Caco-2 (cell line): ENCODE results near the gene EME2. TPM values are rescaled to one million over a fixed set of nuclear protein-coding genes. Genes with fewer than 3 reads are reported as not detected.
A peak's percentile ranks its signal among the peaks of the same experiment; 100 is the strongest.

ENCODE experiments used
- BruUV-seq: library from RNA; stranded (reverse); fragments of 400-500 nt; replicated peaks from 2 replicates; lab custom pipeline; 2021; lab: Mats Ljungman, UMichigan
- CTCF ChIA-PET: fragments of 300-600 bp; sonication (Branson Sonifier 250); formaldehyde crosslinking; loops from one replicate; lab custom pipeline; 2022; ENCODE audit warnings: antibody characterized with exemption; lab: Charles Lee
- POLR2A ChIA-PET: fragments of 300-600 bp; sonication (Branson Sonifier 250); formaldehyde crosslinking; loops from one replicate; lab custom pipeline; 2022; ENCODE audit warnings: antibody characterized with exemption; lab: Charles Lee
- DNase-seq, 2 experiments: peaks; one replicate each; pipeline versions ENCODE4 v3.0.0 to v3.0.0-alpha.2; 2020 to 2022
- H3K27me3 ChIP-seq: replicated peaks from 2 replicates; pipeline ENCODE4 v1.6.0; 2011; ENCODE audit warnings: low read length; ENCODE audit not compliant: control insufficient read depth, insufficient read depth
- H3K36me3 ChIP-seq: 2 replicates; pipeline ENCODE4 v1.5.1; 2011; ENCODE audit warnings: low read length; ENCODE audit not compliant: control insufficient read depth, insufficient read depth
- H3K4me1 ChIP-seq: fragments of 250-450 bp; sonication (Bioruptor Pico); 2 replicates; pipeline ENCODE4 v1.5.1; 2020; ENCODE audit warnings: mild to moderate bottlenecking
- H3K4me3 ChIP-seq: 2 replicates; pipeline ENCODE4 v1.5.1; 2011; ENCODE audit warnings: low read depth, mild to moderate bottlenecking, control low read depth, low read length
- H3K9me3 ChIP-seq: fragments of 250-450 bp; sonication (Bioruptor Pico); 2 replicates; pipeline ENCODE4 v1.5.1; 2020; ENCODE audit warnings: mild to moderate bottlenecking, moderate library complexity
- H3K27ac Mint-ChIP-seq: one replicate; pipeline ENCODE4 v1.8.0; 2022; ENCODE audit warnings: mixed read lengths; ENCODE audit not compliant: unreplicated experiment
- H3K27me3 Mint-ChIP-seq: one replicate; pipeline ENCODE4 v1.8.0; 2022; ENCODE audit warnings: mixed read lengths; ENCODE audit not compliant: insufficient read depth, unreplicated experiment
- H3K36me3 Mint-ChIP-seq: one replicate; pipeline ENCODE4 v1.8.0; 2022; ENCODE audit warnings: mild to moderate bottlenecking, mixed read lengths; ENCODE audit not compliant: insufficient read depth, unreplicated experiment
- H3K4me1 Mint-ChIP-seq: one replicate; pipeline ENCODE4 v1.8.0; 2022; ENCODE audit warnings: low read depth, mixed read lengths; ENCODE audit not compliant: unreplicated experiment
- H3K4me3 Mint-ChIP-seq: one replicate; pipeline ENCODE4 v1.8.0; 2022; ENCODE audit warnings: mild to moderate bottlenecking, moderate library complexity, mixed read lengths; ENCODE audit not compliant: unreplicated experiment
- H3K9me3 Mint-ChIP-seq: one replicate; pipeline ENCODE4 v1.8.0; 2022; ENCODE audit warnings: mixed read lengths; ENCODE audit not compliant: unreplicated experiment
- intact Hi-C: fragments of 100-400 bp; cut with micrococcal nuclease; formaldehyde crosslinking; loops from one replicate; pipeline ENCODE4 v1.10.0; 2022; ENCODE audit not compliant: unreplicated experiment
- total RNA-seq: library from RNA; stranded (reverse); gene quantifications from 2 replicates; pipeline ENCODE4 v1.2.3, GENCODE V29; 2022
- TF ChIP-seq, protein P1 (sequence below), 2 experiments: fragments of 200-600 bp in 1 of 2; IDR thresholded peaks; 1 replicate in 1 of 2; 2 replicates in 1 of 2; pipeline versions ENCODE4 v1.5.1 to v1.8.0; 2011 to 2022; ENCODE audit warnings: antibody characterized with exemption in 1 of 2, control low read depth in 1 of 2, inconsistent platforms in 1 of 2, low read depth in 1 of 2, low read length in 1 of 2, mild to moderate bottlenecking in 1 of 2, moderate library complexity in 1 of 2; ENCODE audit not compliant: insufficient read depth in 1 of 2, severe bottlenecking in 1 of 2, unreplicated experiment in 1 of 2

Gene EME2
- total RNA-seq, 1 experiment from 2014 or later, result 24.1 TPM

DNA sequence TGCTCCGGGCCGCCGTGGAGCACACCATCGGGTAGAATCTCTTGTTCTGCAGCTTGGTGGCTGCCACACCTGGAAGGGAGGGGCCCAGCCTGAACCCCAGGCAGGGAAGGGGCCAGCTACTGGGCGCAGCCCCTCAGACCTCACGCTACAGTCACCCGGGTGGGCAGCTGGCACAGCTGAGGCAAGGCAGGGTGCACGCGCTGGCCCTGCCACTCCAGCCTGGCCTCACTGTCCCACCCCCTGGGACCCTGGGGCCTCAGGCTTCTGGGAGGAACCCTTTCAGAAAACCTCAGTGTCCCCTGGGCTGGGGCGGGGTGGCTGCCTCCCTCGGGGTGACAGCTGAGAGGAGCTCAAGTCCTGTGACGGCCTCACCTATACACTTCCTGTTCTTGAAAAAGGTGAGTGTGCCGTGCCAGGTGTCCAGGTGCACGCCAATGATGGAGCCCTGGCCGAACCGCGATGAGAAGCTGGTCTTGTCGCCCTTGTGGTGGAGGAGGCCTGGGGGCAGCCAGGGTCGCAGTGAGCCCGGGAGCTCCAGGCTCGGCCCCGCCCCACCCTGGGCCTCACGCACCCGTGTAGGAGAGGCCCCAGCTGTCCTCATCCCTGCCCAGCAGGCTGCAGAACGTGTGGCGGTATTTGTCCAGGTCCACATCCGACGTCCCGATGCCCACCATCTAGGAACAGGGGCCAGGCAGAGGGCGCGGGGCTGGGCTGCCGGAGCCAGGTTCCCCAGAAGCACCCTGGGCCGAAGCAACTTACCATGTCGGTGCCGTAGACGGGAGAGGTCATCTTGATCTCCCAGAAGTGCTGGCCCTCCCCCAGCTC lies 5.0 kb downstream of the EME2 start:
- Mint-ChIP-seq H3K9me3 (no peaks in the 10 kb centered on the region), H3K27ac (no peak overlapping the region), H3K27me3 (no peaks in the 10 kb centered on the region), H3K36me3 (peaks cover 83% of the 10 kb centered on the region), H3K4me3 (no peak overlapping the region), H3K4me1 (peaks cover 8% of the 10 kb centered on the region)
- DNase-seq, result no peak
- Histone ChIP-seq H3K4me1 (peaks cover 15% of the 10 kb centered on the region), H3K36me3 (no peaks in the 10 kb centered on the region), H3K27me3 (no peaks in the 10 kb centered on the region), H3K9me3 (no peaks in the 10 kb centered on the region), H3K4me3 (no peak overlapping the region)
- BruUV-seq, result no TSS peak
- POLR2A ChIA-PET, result no interaction called here
- intact Hi-C loops, result no loop called here
- CTCF ChIA-PET, result no interaction called here
- TF ChIP-seq, protein P1, sequence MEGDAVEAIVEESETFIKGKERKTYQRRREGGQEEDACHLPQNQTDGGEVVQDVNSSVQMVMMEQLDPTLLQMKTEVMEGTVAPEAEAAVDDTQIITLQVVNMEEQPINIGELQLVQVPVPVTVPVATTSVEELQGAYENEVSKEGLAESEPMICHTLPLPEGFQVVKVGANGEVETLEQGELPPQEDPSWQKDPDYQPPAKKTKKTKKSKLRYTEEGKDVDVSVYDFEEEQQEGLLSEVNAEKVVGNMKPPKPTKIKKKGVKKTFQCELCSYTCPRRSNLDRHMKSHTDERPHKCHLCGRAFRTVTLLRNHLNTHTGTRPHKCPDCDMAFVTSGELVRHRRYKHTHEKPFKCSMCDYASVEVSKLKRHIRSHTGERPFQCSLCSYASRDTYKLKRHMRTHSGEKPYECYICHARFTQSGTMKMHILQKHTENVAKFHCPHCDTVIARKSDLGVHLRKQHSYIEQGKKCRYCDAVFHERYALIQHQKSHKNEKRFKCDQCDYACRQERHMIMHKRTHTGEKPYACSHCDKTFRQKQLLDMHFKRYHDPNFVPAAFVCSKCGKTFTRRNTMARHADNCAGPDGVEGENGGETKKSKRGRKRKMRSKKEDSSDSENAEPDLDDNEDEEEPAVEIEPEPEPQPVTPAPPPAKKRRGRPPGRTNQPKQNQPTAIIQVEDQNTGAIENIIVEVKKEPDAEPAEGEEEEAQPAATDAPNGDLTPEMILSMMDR (IDR thresholded peaks at IDR 0.05; ENCODE audit: insufficient read depth in 1 of 2, low read depth in 1 of 2, low read length in 1 of 2, severe bottlenecking in 1 of 2, unreplicated experiment in 1 of 2), result no peak

DNA sequence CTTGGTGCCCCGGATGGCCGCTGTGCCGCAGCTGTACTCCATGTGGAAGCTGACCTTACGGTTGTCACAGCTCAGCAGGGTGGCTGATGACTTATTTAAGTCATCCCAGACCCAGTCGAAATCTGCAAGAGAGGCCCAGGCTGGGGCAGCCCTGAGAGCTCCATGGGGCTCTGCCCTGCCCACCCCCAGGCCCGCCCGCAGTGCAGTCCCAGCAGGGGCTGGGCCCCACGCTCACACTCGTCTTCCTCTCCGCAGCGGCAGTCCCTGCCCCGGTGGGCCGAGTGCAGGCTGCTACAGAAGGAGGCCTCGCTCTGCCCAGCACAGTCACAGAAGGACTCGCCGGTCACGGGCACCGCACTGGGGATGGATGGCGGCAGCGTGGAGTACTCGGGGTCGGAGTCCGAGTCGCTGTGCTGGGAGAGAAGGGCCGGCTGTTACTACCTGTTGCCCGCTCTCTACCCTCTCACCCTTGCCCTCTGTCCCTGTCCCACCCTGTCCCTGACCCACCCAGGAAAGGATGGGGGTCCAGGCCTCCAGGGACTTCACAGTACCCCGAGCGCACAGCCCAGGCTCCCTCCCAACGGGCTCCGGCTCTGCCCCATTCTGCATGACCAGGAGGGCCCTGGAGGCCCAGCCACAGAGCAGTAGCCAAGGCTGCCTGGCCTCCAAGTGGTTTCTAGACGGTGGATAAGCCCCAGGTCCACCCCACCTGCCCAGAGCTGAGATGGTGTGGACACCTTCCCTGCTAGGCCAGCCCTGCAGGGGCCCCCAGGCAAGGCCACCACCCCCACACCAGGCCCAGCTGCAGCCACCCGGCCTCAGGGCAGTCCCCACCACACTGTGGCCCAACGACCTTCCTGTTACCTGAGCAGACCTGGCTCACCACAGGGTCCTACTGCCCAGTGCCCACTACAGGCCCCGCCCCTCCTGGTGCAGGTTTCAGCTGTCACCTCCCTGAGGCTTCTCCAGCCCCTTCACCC lies 5.9 kb downstream of the EME2 start:
- H3K27ac Mint-ChIP-seq, result peak overlapping the region; percentile 48
- POLR2A ChIA-PET, result no interaction called here

More for the DNA sequence above, 5.9 kb downstream of the EME2 start:
- Histone ChIP-seq H3K4me3 (no peak overlapping the region), H3K27me3 (no peaks in the 10 kb centered on the region), H3K4me1 (peaks cover 15% of the 10 kb centered on the region), H3K9me3 (no peaks in the 10 kb centered on the region), H3K36me3 (no peaks in the 10 kb centered on the region)
- H3K9me3 Mint-ChIP-seq, result no peaks in the 10 kb centered on the region
- CTCF ChIA-PET, result no interaction called here
- no peaks in the 10 kb centered on the region for H3K27me3 Mint-ChIP-seq
- no peak for DNase-seq
- peaks cover 8% of the 10 kb centered on the region for H3K4me1 Mint-ChIP-seq
- H3K4me3 Mint-ChIP-seq, result peak overlapping the region; percentile 54
- BruUV-seq, result no TSS peak
- intact Hi-C loops, result no loop called here
- peaks cover 84% of the 10 kb centered on the region for H3K36me3 Mint-ChIP-seq
- TF ChIP-seq, protein P1 (IDR thresholded peaks at IDR 0.05; ENCODE audit: insufficient read depth in 1 of 2, low read depth in 1 of 2, low read length in 1 of 2, severe bottlenecking in 1 of 2, unreplicated experiment in 1 of 2), result no peak
